Choroid plexus epithelial cell (primary cell): ENCODE results near the gene NUP155.

Experiments used
- DNase-seq: peaks from one replicate; pipeline ENCODE4 v3.0.0-alpha.2; 2010; ENCODE audit warnings: low read depth
- H3K4me3 ChIP-seq: 2 replicates; pipeline ENCODE4 v1.5.1; 2011; ENCODE audit warnings: low read depth, mild to moderate bottlenecking, control low read depth, low read length, moderate library complexity
- CTCF ChIP-seq: conservative IDR thresholded peaks from 2 replicates; pipeline ENCODE4 v1.5.1; 2011; ENCODE audit warnings: low read depth, mild to moderate bottlenecking, control low read depth, inconsistent platforms, low read length, moderate library complexity

The NUP155 gene

GRCh38 chr5:37248970-37249814 is 121.7 kb downstream of the NUP155 start, which contains the start of gene CPLANE1:
TSS of gene CPLANE1 (minus strand) at chr5:37249376. CDS start at chr5:37247698, 1,678 bp downstream.
- H3K4me3 ChIP-seq, result peak within 1 kb of the TSS; percentile 91
- TF ChIP-seq CTCF, result no peak
- peak; percentile 84 for DNase-seq

GRCh38 chr5:37248421-37248969 is 122.4 kb downstream of the NUP155 start:
- TF ChIP-seq CTCF, result no peak
- peak overlapping the region; percentile 91 for H3K4me3 ChIP-seq
- DNase-seq, result peak; percentile 23

- TF ChIP-seq CTCF, result no peak
- no peak for DNase-seq
- no peak overlapping the region for H3K4me3 ChIP-seq
Measured at GRCh38 chr5:37247496-37247895, 123.4 kb downstream of the NUP155 start.

GRCh38 chr5:37247036-37247435 is 123.9 kb downstream of the NUP155 start:
- H3K4me3 ChIP-seq, result no peak overlapping the region
- DNase-seq, result no peak
- TF ChIP-seq CTCF, result no peak
